Right lobe of liver (tissue), 6 donors: Measurements from ENCODE around the gene GTF2H4. TPM values are rescaled to one million over a fixed set of nuclear protein-coding genes. Genes with fewer than 3 reads are reported as not detected.

ENCODE experiments used
- ATAC-seq, 4 donors: fragments of 200-7000 bp; cut with Tn5 transposase; one replicate each; pipeline ENCODE4 v1.9.1; 2020; ENCODE audit warnings: mild to moderate bottlenecking in 4 of 4, moderate library complexity in 4 of 4
- DNase-seq, 3 donors: peaks; one replicate each; pipeline ENCODE4 v3.0.0-alpha.2; 2020
- H3K27ac ChIP-seq, 3 donors: fragments of 200-600 bp; one replicate each; pipeline ENCODE4 v1.8.0; 2022
- H3K27me3 ChIP-seq, 2 donors: fragments of 200-600 bp; one replicate each; pipeline ENCODE4 v1.8.0; 2022
- H3K36me3 ChIP-seq, 4 donors: fragments of 200-600 bp; sonication (generic) in 1 of 4; one replicate each; pipeline versions ENCODE4 v1.5.1 to v1.8.0; 2017 to 2022; ENCODE audit warnings: control low read depth in 1 of 4
- H3K4me1 ChIP-seq, 4 donors: fragments of 200-600 bp; sonication (generic) in 1 of 4; one replicate each; pipeline versions ENCODE4 v1.5.1 to v1.8.0; 2017 to 2022; ENCODE audit warnings: control low read depth in 1 of 4
- H3K4me3 ChIP-seq, 3 donors: fragments of 200-600 bp; one replicate each; pipeline ENCODE4 v1.8.0; 2022
- H3K9me3 ChIP-seq, 4 donors: fragments of 200-600 bp; sonication (generic) in 1 of 4; one replicate each; pipeline versions ENCODE4 v1.5.1 to v1.8.0; 2017 to 2022; ENCODE audit warnings: control low read depth in 1 of 4
- POLR2A ChIP-seq: fragments of 450-650 bp; IDR thresholded peaks from one replicate; pipeline ENCODE4 v1.6.1; 2017; ENCODE audit warnings: antibody characterized with exemption, mild to moderate bottlenecking
- WGBS: methylation state at CpG from one replicate; pipeline ENCODE4 v1.1.6; 2018; ENCODE audit warnings: low coverage, low lambda C conversion rate; ENCODE audit not compliant: insufficient coverage; ENCODE audit errors: missing lambda C conversion rate; 5-methylcytosine and 5-hydroxymethylcytosine counted together
- intact Hi-C, 2 donors: fragments of 100-400 bp; cut with DNase I; formaldehyde crosslinking; loops; one replicate each; pipeline versions ENCODE4 v1.11.2 to v1.14.1; 2022
- total RNA-seq, 6 experiments: library from RNA; depleted of rRNA in 2 of 6; stranded (reverse); fragments of >200 nt in 2 of 6; fragmentation: NEBNext Ultra II Directional in 3 of 6; extraction: Animal tissue kit (Norgen Biotek cat#: 25700) in 3 of 6; gene quantifications; one replicate each; pipeline versions ENCODE4 v1.1.0 to v1.2.4, GENCODE V29; 2016 to 2023
- TF ChIP-seq, protein P1 (sequence below), 4 donors: fragments of 200-600 bp in 3 of 4; fragments of 450-650 bp in 1 of 4; IDR thresholded peaks; one replicate each; pipeline versions ENCODE4 v1.5.1 to v1.8.0; 2016 to 2022; ENCODE audit warnings: antibody characterized with exemption in 4 of 4, mild to moderate bottlenecking in 2 of 4
- donor health status: DM: no; HTN: yes; CAD: no.
- donor health status: DM: no; HTN: no; CAD: no.
- donor health status: DM: no; HTN: no; CAD: no.
- donor health status: DM: no; HTN: yes; CAD: no.
- donor health status: DM: no; HTN: yes; CAD: no.

The GTF2H4 gene
- total RNA-seq, 6 experiments from 2014 or later: 3.6 to 21.1 (median 17.3) TPM

DNA sequence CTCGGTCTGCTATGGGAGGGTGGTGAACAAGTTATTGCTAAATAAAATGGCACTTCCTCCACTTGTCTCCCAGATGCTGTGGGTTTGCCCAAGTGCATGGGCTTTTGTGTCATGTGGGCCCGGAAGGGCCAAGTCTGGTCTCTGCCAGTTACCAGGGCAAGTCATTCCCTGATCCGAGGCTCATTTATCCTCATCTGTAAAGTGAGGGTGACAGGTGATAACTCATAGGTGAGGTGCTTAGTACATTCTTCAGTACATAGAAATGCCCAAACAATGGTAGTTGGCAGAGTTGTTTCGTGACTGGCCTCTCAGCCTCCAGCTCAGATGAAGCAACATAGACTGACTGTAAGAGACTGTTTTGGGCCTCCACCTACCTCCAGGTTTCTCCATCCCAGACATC is 30.7 kb downstream of the GTF2H4 start:
- 48% methylated on average over 4 of the region's 4 CpGs for WGBS
- intact Hi-C loops: loop anchor here in 1 of 2 donors (10.0 kb wide), 1 partner anchor 106 kb away; no protein-coding TSS in a partner anchor
- H3K4me1 ChIP-seq: no peaks in the 10 kb centered on the region
- no peaks in the 10 kb centered on the region for H3K27me3 ChIP-seq
- no peak for TF ChIP-seq POLR2A
- no peak overlapping the region for H3K27ac ChIP-seq
- no peaks in the 10 kb centered on the region for H3K9me3 ChIP-seq
- ATAC-seq (no peak), DNase-seq (no peak)
- H3K4me3 ChIP-seq: no peak overlapping the region
- no peaks in the 10 kb centered on the region for H3K36me3 ChIP-seq

DNA sequence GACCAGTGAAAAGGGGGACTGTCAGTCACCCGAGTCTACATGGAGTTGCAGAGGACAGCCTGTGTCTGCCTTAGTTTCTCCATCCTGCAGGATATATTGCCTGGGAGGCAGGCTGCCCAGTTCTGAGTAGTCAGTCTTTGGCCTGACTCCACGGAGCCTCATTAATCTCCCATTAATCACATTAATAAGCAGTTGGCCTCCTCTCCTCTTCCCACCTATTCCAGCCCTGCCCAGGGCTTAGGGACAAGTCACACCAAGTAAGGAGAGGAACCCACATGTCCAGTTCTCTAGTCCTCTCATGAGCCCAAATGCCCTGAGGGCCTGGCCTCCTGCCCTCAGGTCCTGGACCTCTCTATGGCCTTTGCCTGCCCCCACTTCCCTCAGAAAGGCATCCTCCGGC is 31.5 kb downstream of the GTF2H4 start:
- Histone ChIP-seq H3K4me3 (no peak overlapping the region), H3K4me1 (no peaks in the 10 kb centered on the region), H3K27me3 (no peaks in the 10 kb centered on the region), H3K27ac (no peak overlapping the region), H3K36me3 (no peaks in the 10 kb centered on the region), H3K9me3 (no peaks in the 10 kb centered on the region)
- intact Hi-C loops: loop anchor here in 1 of 2 donors (10.0 kb wide), 1 partner anchor 105 kb away; no protein-coding TSS in a partner anchor
- 20% methylated on average over 1 of the region's 3 CpGs for WGBS
- TF ChIP-seq POLR2A: no peak
- TF ChIP-seq, protein P1, sequence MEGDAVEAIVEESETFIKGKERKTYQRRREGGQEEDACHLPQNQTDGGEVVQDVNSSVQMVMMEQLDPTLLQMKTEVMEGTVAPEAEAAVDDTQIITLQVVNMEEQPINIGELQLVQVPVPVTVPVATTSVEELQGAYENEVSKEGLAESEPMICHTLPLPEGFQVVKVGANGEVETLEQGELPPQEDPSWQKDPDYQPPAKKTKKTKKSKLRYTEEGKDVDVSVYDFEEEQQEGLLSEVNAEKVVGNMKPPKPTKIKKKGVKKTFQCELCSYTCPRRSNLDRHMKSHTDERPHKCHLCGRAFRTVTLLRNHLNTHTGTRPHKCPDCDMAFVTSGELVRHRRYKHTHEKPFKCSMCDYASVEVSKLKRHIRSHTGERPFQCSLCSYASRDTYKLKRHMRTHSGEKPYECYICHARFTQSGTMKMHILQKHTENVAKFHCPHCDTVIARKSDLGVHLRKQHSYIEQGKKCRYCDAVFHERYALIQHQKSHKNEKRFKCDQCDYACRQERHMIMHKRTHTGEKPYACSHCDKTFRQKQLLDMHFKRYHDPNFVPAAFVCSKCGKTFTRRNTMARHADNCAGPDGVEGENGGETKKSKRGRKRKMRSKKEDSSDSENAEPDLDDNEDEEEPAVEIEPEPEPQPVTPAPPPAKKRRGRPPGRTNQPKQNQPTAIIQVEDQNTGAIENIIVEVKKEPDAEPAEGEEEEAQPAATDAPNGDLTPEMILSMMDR (IDR thresholded peaks at IDR 0.05): no peak
- ATAC-seq: no peak
- DNase-seq: no peak

DNA sequence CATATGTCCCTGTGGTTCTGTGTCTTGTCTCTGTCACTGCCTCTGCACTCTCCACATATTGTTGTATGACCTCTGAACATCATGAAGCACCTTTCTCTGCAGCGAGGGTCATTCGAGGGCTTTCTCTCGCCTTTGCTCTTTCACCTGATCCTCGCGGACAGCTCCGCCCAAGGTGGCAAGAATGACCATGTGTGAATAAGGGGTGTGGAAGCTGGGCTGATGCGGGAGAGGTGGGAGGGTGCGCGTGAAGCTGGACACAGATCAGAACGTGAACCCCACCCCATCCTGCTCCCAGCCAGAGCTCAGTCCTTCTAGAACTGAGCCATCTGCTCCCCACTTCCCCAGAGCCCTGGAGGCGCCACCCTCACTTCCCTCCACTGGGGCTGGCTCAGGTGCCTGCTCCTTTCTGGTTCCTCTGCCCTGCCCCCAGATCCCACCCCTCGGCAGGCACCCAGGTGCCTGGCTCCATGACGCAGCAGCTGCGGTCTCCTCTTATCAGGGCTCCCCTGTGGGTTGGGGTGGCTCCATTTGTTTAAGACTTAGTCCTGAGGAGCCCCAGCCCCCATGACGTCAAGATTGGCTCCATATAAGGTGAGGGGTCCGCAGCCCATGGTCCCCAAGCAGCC is 32.5 kb downstream of the GTF2H4 start, which contains the start of gene MUCL3:
Gene MUCL3, plus strand, starts transcription at position 613 of the 626 bp plus-strand sequence. CDS start 27 bp downstream, outside the sequence.
- H3K4me3 ChIP-seq: no peak within 1 kb of the TSS
- TF ChIP-seq, protein P1 (IDR thresholded peaks at IDR 0.05): no peak
- TF ChIP-seq POLR2A: no peak
- ATAC-seq: peak in 1 of 4 donors; percentile 30
- no peaks in the 10 kb centered on the region for H3K27me3 ChIP-seq
- H3K36me3 ChIP-seq: no peaks in the 10 kb centered on the region
- no peaks in the 10 kb centered on the region for H3K9me3 ChIP-seq
- 0% methylated on average over 1 of the region's 16 CpGs for WGBS
- no peak for DNase-seq
- H3K4me1 ChIP-seq: no peaks in the 10 kb centered on the region
- intact Hi-C loops: no loop called here
- no peak within 1 kb of the TSS for H3K27ac ChIP-seq

DNA sequence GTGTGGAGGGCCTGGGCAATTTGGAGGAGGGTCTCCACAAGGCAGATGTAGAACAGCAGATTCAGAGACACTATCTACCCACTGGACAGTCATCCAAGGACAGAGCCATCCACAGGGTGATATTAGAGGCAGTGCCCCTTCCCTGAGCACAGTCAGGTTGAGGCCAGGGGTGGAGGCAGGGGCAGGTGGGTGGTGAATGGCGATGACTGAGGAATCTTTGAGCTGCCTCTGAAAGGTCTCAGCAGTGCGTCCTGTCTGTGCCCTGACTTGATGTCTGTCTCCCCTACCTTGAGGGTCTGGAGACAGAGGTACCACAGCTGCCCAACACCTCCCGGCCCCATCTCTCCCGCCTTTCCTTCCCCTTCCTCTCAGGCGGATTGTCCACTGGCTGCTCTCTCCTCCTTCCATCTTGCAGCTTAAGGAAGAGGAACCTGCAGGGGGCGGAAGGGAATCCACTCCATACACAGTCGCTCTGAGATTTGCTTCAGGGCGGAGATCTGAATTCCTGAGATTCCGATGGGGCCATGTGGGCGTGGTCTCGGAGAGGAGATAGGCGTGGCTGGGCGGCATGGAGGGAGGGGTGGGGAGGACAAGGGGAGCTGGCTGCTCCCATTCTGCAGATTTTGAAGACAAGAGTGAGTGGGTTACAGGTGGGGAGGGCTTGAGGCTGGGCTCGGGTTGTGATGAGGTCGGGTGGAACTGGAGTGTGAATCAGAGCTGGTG is 34.5 kb downstream of the GTF2H4 start:
- no peaks in the 10 kb centered on the region for H3K36me3 ChIP-seq
- DNase-seq (peak in 2 of 3 donors; percentile 57 to 58), ATAC-seq (peak; percentile 57 to 83 (median 68))
- intact Hi-C loops: no loop called here
- TF ChIP-seq, protein P1 (IDR thresholded peaks at IDR 0.05): peak in 2 of 4 donors; percentile 13 to 24
- TF ChIP-seq POLR2A: no peak
- H3K4me3 ChIP-seq: no peak overlapping the region
- no peaks in the 10 kb centered on the region for H3K27me3 ChIP-seq
- H3K27ac ChIP-seq: no peak overlapping the region
- 4% methylated on average over 11 of the region's 15 CpGs for WGBS
- H3K4me1 ChIP-seq: no peaks in the 10 kb centered on the region
- H3K9me3 ChIP-seq: no peaks in the 10 kb centered on the region

DNA sequence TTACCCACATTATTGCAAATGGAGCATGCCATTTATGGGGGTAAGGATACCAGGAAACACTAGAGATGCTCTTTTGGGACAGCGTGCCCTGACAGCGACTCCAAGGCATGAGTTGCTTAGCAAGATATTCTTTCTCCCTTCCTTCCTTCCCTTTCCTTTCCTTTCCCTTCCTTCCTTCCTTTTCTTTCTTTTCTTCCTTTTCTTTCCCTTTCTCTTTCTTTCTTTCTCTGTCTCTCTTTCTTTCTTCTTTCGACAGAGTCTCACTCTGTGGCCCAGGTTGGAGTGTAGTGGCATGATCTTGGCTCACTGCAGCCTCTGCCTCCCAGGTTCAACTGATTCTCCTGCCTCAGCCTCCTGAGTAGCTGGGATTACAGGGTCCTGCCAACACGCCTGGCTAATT is 36.0 kb downstream of the GTF2H4 start:
- ATAC-seq (no peak), DNase-seq (no peak)
- Histone ChIP-seq H3K4me3 (no peak overlapping the region), H3K9me3 (no peaks in the 10 kb centered on the region), H3K27ac (no peak overlapping the region), H3K36me3 (no peaks in the 10 kb centered on the region), H3K27me3 (no peaks in the 10 kb centered on the region), H3K4me1 (no peaks in the 10 kb centered on the region)
- intact Hi-C loops: no loop called here
- WGBS: 55% methylated on average over 4 of the region's 4 CpGs
- TF ChIP-seq, protein P1 (IDR thresholded peaks at IDR 0.05): no peak
- no peak for TF ChIP-seq POLR2A
